Adrenal gland (tissue), 5 donors: ENCODE results near the gene SLC25A22.

ENCODE experiments used
- POLR2A ChIP-seq, 2 donors: fragments of 450-650 bp; IDR thresholded peaks; one replicate each; pipeline ENCODE4 v1.6.1; 2017; ENCODE audit warnings: antibody characterized with exemption in 2 of 2, mild to moderate bottlenecking in 2 of 2, moderate library complexity in 1 of 2
- TF ChIP-seq, protein P1 (sequence below), 6 experiments: fragments of 450-650 bp in 4 of 6; fragments of 200-600 bp in 2 of 6; sonication (generic) in 1 of 6; IDR thresholded peaks; 1 replicate in 5 of 6; 2 replicates in 1 of 6; pipeline versions ENCODE4 v1.5.1 to v1.8.0; 2016 to 2021; ENCODE audit warnings: antibody characterized with exemption in 6 of 6, mild to moderate bottlenecking in 2 of 6, moderate library complexity in 1 of 6
- donor health status: DM: no; HTN: no; CAD: no.

GRCh38 chr11:803770-804598 lies 5.9 kb upstream of the SLC25A22 start:
- no peak for TF ChIP-seq POLR2A (IDR thresholded peaks at IDR 0.05)
- TF ChIP-seq, protein P1, sequence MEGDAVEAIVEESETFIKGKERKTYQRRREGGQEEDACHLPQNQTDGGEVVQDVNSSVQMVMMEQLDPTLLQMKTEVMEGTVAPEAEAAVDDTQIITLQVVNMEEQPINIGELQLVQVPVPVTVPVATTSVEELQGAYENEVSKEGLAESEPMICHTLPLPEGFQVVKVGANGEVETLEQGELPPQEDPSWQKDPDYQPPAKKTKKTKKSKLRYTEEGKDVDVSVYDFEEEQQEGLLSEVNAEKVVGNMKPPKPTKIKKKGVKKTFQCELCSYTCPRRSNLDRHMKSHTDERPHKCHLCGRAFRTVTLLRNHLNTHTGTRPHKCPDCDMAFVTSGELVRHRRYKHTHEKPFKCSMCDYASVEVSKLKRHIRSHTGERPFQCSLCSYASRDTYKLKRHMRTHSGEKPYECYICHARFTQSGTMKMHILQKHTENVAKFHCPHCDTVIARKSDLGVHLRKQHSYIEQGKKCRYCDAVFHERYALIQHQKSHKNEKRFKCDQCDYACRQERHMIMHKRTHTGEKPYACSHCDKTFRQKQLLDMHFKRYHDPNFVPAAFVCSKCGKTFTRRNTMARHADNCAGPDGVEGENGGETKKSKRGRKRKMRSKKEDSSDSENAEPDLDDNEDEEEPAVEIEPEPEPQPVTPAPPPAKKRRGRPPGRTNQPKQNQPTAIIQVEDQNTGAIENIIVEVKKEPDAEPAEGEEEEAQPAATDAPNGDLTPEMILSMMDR (IDR thresholded peaks at IDR 0.05), result no peak
